ENCODE measurements around the gene RAI14. TPM values are rescaled to one million over a fixed set of nuclear protein-coding genes. Genes with fewer than 3 reads are reported as not detected.

The RAI14 gene
- total RNA-seq, 2 experiments from 2014 or later: 0.92 to 12.3 TPM

GRCh38 chr5:34765662-34766061 lies 109.5 kb downstream of the RAI14 start:
- POLR2A ChIA-PET: interaction anchor here (1.1 kb wide), 1 partner anchor 13 kb away, joined by 3 read pairs; no protein-coding TSS in a partner anchor
- H3K4me3 ChIP-seq (ENCODE audit: low read depth, low read length, poor library complexity, severe bottlenecking): no peak overlapping the region
- H3K4me1 ChIP-seq (ENCODE audit: insufficient read depth, low read length, poor library complexity, severe bottlenecking): no peaks in the 10 kb centered on the region
- no peak overlapping the region for H3K27ac ChIP-seq (ENCODE audit: low read depth, low read length, poor library complexity, severe bottlenecking)
- H2AFZ ChIP-seq (ENCODE audit: low read length): no peak overlapping the region
- no peak overlapping the region for H3K4me2 ChIP-seq (ENCODE audit: low read length)
- intact Hi-C loops (cut with micrococcal nuclease; ENCODE audit: unreplicated experiment): no loop called here
- no peaks in the 10 kb centered on the region for H3K36me3 ChIP-seq (ENCODE audit: insufficient read depth, low read length)
- no peaks in the 10 kb centered on the region for H4K20me1 ChIP-seq (ENCODE audit: insufficient read depth, low read length)
- no peaks in the 10 kb centered on the region for H3K9me2 ChIP-seq (ENCODE audit: insufficient read depth, low read length)
- no peak for DNase-seq (ENCODE audit: low spot score)
- no peaks in the 10 kb centered on the region for H3K9me3 ChIP-seq (ENCODE audit: low read length)
- BruUV-seq (replicated peaks): no TSS peak
- CTCF ChIA-PET (ENCODE audit: unreplicated experiment): no interaction called here
- no peaks in the 10 kb centered on the region for H3K79me2 ChIP-seq (ENCODE audit: insufficient read depth, low read depth, low read length)
- TF ChIP-seq CTCF (conservative IDR thresholded peaks at IDR 0.05; ENCODE audit: low read length) (no peak), EZH2phosphoT487 (IDR thresholded peaks at IDR 0.05; ENCODE audit: borderline replicate concordance, low read depth, low read length) (no peak)

GRCh38 chr5:34767180-34767579 lies 111.1 kb downstream of the RAI14 start:
- Histone ChIP-seq H3K27ac (ENCODE audit: low read depth, low read length, poor library complexity, severe bottlenecking) (no peak overlapping the region), H3K4me2 (ENCODE audit: low read length) (no peak overlapping the region), H3K4me1 (ENCODE audit: insufficient read depth, low read length, poor library complexity, severe bottlenecking) (no peaks in the 10 kb centered on the region), H2AFZ (ENCODE audit: low read length) (no peak overlapping the region), H4K20me1 (ENCODE audit: insufficient read depth, low read length) (no peaks in the 10 kb centered on the region), H3K79me2 (ENCODE audit: insufficient read depth, low read depth, low read length) (no peaks in the 10 kb centered on the region), H3K36me3 (ENCODE audit: insufficient read depth, low read length) (no peaks in the 10 kb centered on the region), H3K9me3 (ENCODE audit: low read length) (no peaks in the 10 kb centered on the region), H3K4me3 (ENCODE audit: low read depth, low read length, poor library complexity, severe bottlenecking) (no peak overlapping the region), H3K9me2 (ENCODE audit: insufficient read depth, low read length) (no peaks in the 10 kb centered on the region)
- BruUV-seq (replicated peaks): no TSS peak
- intact Hi-C loops (cut with micrococcal nuclease; ENCODE audit: unreplicated experiment): no loop called here
- CTCF ChIA-PET (ENCODE audit: unreplicated experiment): no interaction called here
- no peak for DNase-seq (ENCODE audit: low spot score)
- POLR2A ChIA-PET: no interaction called here
- TF ChIP-seq CTCF (conservative IDR thresholded peaks at IDR 0.05; ENCODE audit: low read length) (no peak), EZH2phosphoT487 (IDR thresholded peaks at IDR 0.05; ENCODE audit: borderline replicate concordance, low read depth, low read length) (no peak)

GRCh38 chr5:34770486-34770885 lies 114.4 kb downstream of the RAI14 start:
- BruUV-seq (replicated peaks): no TSS peak
- Histone ChIP-seq H3K4me3 (ENCODE audit: low read depth, low read length, poor library complexity, severe bottlenecking) (no peak overlapping the region), H3K4me1 (ENCODE audit: insufficient read depth, low read length, poor library complexity, severe bottlenecking) (no peaks in the 10 kb centered on the region), H3K9me3 (ENCODE audit: low read length) (no peaks in the 10 kb centered on the region), H3K27ac (ENCODE audit: low read depth, low read length, poor library complexity, severe bottlenecking) (no peak overlapping the region), H3K4me2 (ENCODE audit: low read length) (no peak overlapping the region), H4K20me1 (ENCODE audit: insufficient read depth, low read length) (no peaks in the 10 kb centered on the region), H2AFZ (ENCODE audit: low read length) (no peak overlapping the region), H3K9me2 (ENCODE audit: insufficient read depth, low read length) (no peaks in the 10 kb centered on the region), H3K36me3 (ENCODE audit: insufficient read depth, low read length) (no peaks in the 10 kb centered on the region), H3K79me2 (ENCODE audit: insufficient read depth, low read depth, low read length) (no peaks in the 10 kb centered on the region)
- DNase-seq (ENCODE audit: low spot score): no peak
- ChIA-PET POLR2A (no interaction called here), CTCF (ENCODE audit: unreplicated experiment) (no interaction called here)
- TF ChIP-seq EZH2phosphoT487 (IDR thresholded peaks at IDR 0.05; ENCODE audit: borderline replicate concordance, low read depth, low read length): no peak
- no peak for TF ChIP-seq CTCF (conservative IDR thresholded peaks at IDR 0.05; ENCODE audit: low read length)
- intact Hi-C loops (cut with micrococcal nuclease; ENCODE audit: unreplicated experiment): no loop called here
